Measurements from ENCODE around the gene ANO3. TPM values are rescaled to one million over a fixed set of nuclear protein-coding genes. Genes with fewer than 3 reads are reported as not detected.
A peak's percentile ranks its signal among the peaks of the same experiment; 100 is the strongest.

ANO3 gene
- total and polyA plus RNA-seq, 2 experiments from 2014 or later: not detected

DNA sequence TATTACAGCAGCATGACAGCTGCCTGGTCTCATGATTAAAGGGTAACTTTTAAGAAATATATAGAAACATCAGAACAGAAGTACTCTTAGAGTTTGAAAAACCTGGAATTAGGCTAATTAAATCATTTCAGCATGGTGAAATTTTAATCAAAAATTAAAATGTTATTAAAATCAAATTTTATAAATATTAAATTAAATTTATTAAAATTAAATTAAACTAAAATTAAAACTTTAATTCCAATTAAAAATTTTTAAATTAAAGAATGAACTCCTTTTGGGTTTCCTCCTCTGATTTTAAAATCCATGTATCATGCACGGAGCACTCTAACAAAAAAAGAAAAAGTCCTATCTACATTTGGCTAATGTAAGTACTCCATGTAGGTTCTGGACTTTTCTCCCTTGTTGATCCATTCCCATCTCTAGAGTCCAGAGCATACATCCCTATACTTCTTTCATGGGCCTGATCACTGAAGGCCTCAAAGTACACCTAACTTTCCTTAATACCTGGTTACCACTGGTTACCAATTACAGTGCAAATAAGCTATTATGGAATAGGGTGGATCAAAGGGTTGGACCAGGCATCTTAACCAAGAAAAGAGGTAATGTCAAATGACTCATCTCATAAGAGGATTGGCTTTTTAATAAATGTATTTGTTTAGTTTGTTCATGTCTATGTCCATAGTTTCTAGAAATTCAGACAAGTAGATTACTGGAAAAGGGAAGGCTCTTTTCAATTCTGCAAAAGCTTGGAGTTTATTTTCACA, 288.5 kb downstream of the ANO3 start (continued):
- TF ChIP-seq STAT1 (IDR thresholded peaks at IDR 0.05; ENCODE audit: unreplicated experiment) (no peak), POLR2AphosphoS5 (IDR thresholded peaks at IDR 0.05; ENCODE audit: low read depth) (no peak), ZNF331 (CRISPR knock-in tag; IDR thresholded peaks at IDR 0.05; ENCODE audit: low read depth) (no peak), CREB1 (CRISPR knock-in tag; IDR thresholded peaks at IDR 0.05; ENCODE audit: low read depth) (no peak)
- TF ChIP-seq, protein P1, sequence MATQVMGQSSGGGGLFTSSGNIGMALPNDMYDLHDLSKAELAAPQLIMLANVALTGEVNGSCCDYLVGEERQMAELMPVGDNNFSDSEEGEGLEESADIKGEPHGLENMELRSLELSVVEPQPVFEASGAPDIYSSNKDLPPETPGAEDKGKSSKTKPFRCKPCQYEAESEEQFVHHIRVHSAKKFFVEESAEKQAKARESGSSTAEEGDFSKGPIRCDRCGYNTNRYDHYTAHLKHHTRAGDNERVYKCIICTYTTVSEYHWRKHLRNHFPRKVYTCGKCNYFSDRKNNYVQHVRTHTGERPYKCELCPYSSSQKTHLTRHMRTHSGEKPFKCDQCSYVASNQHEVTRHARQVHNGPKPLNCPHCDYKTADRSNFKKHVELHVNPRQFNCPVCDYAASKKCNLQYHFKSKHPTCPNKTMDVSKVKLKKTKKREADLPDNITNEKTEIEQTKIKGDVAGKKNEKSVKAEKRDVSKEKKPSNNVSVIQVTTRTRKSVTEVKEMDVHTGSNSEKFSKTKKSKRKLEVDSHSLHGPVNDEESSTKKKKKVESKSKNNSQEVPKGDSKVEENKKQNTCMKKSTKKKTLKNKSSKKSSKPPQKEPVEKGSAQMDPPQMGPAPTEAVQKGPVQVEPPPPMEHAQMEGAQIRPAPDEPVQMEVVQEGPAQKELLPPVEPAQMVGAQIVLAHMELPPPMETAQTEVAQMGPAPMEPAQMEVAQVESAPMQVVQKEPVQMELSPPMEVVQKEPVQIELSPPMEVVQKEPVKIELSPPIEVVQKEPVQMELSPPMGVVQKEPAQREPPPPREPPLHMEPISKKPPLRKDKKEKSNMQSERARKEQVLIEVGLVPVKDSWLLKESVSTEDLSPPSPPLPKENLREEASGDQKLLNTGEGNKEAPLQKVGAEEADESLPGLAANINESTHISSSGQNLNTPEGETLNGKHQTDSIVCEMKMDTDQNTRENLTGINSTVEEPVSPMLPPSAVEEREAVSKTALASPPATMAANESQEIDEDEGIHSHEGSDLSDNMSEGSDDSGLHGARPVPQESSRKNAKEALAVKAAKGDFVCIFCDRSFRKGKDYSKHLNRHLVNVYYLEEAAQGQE (IDR thresholded peaks at IDR 0.05; ENCODE audit: unreplicated experiment): no peak

DNA sequence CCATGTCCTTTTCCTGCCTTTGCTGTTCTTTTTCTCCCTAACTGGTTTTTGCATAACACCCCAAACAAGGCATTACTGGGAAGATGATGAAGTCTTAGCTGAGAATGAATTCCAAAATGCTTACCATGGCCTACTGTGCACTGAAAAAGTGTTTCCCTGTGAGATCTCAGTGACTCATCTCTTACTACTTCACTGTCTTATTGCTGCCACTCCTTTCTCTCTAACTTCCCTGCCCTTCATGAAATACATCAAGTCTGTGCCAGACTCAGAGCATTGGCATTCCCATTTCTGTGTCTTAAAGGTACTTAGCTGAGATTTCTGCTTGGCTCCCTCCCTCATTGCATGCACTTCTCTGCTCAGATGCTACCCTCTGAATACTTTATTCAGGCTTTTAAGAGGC, 289.2 kb downstream of the ANO3 start:
- Histone ChIP-seq H3K27ac (ENCODE audit: low read depth) (no peak overlapping the region), H3K27me3 (ENCODE audit: insufficient read depth) (no peaks in the 10 kb centered on the region), H3K4me2 (no peak overlapping the region), H3K4me3 (no peak overlapping the region), H3K4me1 (ENCODE audit: insufficient read depth) (0 out of 2 replicates have a peak, but pooled peaks cover 4% of the 10 kb centered on the region), H3K9me2 (ENCODE audit: insufficient read depth) (no peaks in the 10 kb centered on the region), H3K79me2 (replicated peaks; ENCODE audit: insufficient read depth) (no peaks in the 10 kb centered on the region), H2AFZ (peak overlapping the region; percentile 57; the same call in 1 of the 2 replicates), H4K20me1 (replicated peaks; ENCODE audit: insufficient read depth) (no peaks in the 10 kb centered on the region), H3K36me3 (ENCODE audit: insufficient read depth) (no peaks in the 10 kb centered on the region), H3F3A (replicated peaks; ENCODE audit: low read depth) (no peaks in the 10 kb centered on the region)
- Mint-ChIP-seq H3K36me3 (ENCODE audit: low read depth) (no peaks in the 10 kb centered on the region), H3K4me3 (no peak overlapping the region), H3K9me3 (no peaks in the 10 kb centered on the region), H3K4me1 (peaks cover 11% of the 10 kb centered on the region), H3K27ac (no peak overlapping the region), H3K27me3 (ENCODE audit: insufficient read depth, low read depth, poor library complexity) (no peaks in the 10 kb centered on the region)
- ATAC-seq: no peak
- no peak for DNase-seq (ENCODE audit: low spot score)
- TF ChIP-seq, protein P1 (IDR thresholded peaks at IDR 0.05; ENCODE audit: unreplicated experiment): no peak
- TF ChIP-seq EZH2phosphoT487 (IDR thresholded peaks at IDR 0.05; ENCODE audit: unreplicated experiment) (no peak), STAT1 (IDR thresholded peaks at IDR 0.05; ENCODE audit: unreplicated experiment) (no peak), CREB1 (CRISPR knock-in tag; IDR thresholded peaks at IDR 0.05; ENCODE audit: low read depth) (no peak), ZNF114 (CRISPR knock-in tag; IDR thresholded peaks at IDR 0.05) (no peak), POLR2AphosphoS5 (IDR thresholded peaks at IDR 0.05; ENCODE audit: low read depth) (no peak), NANOG (IDR thresholded peaks at IDR 0.05; ENCODE audit: borderline replicate concordance) (no peak), JUNB (IDR thresholded peaks at IDR 0.05; ENCODE audit: unreplicated experiment) (no peak), ZNF331 (CRISPR knock-in tag; IDR thresholded peaks at IDR 0.05; ENCODE audit: low read depth) (no peak)
- TF ChIP-seq, protein P2, sequence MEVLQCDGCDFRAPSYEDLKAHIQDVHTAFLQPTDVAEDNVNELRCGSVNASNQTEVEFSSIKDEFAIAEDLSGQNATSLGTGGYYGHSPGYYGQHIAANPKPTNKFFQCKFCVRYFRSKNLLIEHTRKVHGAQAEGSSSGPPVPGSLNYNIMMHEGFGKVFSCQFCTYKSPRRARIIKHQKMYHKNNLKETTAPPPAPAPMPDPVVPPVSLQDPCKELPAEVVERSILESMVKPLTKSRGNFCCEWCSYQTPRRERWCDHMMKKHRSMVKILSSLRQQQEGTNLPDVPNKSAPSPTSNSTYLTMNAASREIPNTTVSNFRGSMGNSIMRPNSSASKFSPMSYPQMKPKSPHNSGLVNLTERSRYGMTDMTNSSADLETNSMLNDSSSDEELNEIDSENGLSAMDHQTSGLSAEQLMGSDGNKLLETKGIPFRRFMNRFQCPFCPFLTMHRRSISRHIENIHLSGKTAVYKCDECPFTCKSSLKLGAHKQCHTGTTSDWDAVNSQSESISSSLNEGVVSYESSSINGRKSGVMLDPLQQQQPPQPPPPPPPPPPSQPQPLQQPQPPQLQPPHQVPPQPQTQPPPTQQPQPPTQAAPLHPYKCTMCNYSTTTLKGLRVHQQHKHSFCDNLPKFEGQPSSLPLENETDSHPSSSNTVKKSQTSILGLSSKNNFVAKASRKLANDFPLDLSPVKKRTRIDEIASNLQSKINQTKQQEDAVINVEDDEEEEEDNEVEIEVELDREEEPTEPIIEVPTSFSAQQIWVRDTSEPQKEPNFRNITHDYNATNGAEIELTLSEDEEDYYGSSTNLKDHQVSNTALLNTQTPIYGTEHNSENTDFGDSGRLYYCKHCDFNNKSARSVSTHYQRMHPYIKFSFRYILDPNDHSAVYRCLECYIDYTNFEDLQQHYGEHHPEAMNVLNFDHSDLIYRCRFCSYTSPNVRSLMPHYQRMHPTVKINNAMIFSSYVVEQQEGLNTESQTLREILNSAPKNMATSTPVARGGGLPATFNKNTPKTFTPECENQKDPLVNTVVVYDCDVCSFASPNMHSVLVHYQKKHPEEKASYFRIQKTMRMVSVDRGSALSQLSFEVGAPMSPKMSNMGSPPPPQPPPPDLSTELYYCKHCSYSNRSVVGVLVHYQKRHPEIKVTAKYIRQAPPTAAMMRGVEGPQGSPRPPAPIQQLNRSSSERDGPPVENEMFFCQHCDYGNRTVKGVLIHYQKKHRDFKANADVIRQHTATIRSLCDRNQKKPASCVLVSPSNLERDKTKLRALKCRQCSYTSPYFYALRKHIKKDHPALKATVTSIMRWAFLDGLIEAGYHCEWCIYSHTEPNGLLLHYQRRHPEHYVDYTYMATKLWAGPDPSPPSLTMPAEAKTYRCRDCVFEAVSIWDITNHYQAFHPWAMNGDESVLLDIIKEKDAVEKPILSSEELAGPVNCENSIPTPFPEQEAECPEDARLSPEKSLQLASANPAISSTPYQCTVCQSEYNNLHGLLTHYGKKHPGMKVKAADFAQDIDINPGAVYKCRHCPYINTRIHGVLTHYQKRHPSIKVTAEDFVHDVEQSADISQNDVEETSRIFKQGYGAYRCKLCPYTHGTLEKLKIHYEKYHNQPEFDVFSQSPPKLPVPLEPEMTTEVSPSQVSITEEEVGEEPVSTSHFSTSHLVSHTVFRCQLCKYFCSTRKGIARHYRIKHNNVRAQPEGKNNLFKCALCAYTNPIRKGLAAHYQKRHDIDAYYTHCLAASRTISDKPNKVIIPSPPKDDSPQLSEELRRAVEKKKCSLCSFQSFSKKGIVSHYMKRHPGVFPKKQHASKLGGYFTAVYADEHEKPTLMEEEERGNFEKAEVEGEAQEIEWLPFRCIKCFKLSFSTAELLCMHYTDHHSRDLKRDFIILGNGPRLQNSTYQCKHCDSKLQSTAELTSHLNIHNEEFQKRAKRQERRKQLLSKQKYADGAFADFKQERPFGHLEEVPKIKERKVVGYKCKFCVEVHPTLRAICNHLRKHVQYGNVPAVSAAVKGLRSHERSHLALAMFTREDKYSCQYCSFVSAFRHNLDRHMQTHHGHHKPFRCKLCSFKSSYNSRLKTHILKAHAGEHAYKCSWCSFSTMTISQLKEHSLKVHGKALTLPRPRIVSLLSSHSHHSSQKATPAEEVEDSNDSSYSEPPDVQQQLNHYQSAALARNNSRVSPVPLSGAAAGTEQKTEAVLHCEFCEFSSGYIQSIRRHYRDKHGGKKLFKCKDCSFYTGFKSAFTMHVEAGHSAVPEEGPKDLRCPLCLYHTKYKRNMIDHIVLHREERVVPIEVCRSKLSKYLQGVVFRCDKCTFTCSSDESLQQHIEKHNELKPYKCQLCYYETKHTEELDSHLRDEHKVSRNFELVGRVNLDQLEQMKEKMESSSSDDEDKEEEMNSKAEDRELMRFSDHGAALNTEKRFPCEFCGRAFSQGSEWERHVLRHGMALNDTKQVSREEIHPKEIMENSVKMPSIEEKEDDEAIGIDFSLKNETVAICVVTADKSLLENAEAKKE (CRISPR knock-in tag; IDR thresholded peaks at IDR 0.05): no peak

Data from GM23338 (cell line).